Stimulated activated CD4-positive, alpha-beta T cell treated with anti-CD3 and anti-CD28 coated beads, Interleukin-2, amount 100 ng/mL, for 48 hours (primary cell): ENCODE measurements around the gene TMCO1.
"Not testable (repeated sequence)": the region's sequence is repeated elsewhere in the genome, so short reads cannot be mapped to it uniquely, and the experiment has no call there.

Experiments used
- DNase-seq, 2 donors: peaks; one replicate each; pipeline ENCODE4 v3.0.0-alpha.2; 2020

TMCO1 gene

DNA sequence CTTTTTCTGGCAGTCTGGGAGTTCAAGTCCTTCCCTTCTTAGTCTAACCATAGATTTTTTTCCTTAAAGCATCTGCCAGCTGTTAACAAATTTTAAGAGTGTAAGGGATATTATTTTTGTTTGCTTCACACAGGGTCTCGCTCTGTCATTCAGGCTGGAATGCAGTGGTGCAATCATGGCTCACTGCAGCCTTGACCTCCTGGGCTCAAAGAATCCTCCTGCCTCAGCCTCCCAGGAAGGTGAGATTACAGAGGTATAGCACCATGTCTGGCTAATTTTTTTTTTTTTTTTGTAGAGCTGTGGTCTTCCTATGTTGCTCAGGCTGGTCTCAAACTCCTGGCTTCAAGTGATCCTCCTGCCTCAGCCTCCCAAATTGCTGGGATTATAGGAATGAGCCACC lies 23.8 kb downstream of the TMCO1 start:
- not testable (repeated sequence) for DNase-seq

DNA sequence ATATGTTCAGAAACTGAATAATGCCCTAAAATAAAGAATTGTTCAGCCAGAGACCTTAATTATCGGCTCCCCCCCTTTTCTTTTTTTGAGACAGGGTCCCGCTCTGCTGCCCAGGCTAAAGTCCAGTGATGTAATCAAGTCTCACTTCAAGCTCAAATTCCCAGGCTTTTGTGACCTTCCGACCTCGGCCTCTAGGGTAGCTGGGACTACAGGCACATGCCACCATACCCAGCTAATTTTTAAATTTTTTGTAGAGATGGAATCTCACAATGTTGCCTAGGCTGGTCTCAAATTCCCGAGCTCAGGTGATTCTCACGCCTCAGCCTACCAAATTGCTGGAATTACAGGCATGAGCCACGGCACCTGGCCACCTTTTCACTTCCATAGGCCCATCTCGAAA lies 26.5 kb downstream of the TMCO1 start:
- no peak for DNase-seq

DNA sequence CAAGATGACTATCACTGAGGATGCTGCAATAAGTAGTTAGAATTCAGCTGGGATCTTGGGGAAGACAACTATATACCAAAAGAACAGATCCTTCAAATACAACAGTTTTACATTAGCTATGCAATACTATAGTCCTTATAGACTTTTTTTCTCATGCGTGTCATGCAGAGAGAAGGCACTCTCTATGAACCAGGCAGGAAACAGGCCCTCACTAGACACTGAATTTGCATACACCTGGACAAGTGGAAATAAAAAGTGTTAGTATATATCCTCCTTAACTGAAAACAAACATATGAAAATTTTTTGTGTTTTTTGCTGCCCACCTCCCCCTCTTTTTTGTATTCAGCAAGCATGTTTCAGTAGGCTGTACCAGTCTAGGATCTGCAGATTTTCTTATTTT lies 29.9 kb downstream of the TMCO1 start:
- no peak for DNase-seq

DNA sequence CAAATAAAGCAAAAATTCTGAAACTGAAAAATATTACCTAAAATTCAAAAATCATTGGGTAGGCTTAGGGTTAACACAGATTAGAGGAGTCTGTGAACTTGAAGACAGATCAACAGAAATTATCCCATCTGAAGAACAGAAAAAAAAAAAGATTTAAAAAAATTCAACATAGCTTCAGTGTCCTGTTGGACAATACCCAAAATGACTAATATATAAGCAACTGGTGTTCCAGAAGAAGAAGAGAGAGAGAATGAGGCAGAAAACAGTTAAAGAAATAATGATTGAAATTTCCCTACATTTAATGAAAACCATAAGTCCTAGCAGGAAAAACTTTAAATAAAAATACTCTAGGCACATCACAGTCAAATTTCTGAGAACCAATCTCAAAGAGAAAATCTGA lies 31.5 kb downstream of the TMCO1 start:
- DNase-seq = no peak

DNA sequence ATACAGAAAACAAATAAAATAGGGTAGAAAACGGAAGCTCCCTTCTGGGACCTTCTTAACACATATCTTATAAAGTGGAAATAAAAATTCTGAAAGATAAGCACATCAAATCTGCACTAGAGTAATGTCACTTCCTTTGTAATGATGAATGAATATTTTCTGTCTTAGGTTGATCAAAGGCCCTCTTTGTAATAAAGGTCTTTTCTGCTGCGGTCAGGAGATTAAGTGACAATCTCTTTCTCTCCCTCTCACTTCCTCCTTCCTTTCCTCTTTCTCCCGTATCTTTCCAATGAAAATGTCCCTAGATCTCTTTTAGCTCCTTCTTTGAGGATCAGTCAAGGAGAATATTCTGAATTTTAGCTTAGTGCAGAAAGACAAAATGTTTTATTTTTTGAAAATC lies 33.8 kb downstream of the TMCO1 start:
- DNase-seq = no peak

DNA sequence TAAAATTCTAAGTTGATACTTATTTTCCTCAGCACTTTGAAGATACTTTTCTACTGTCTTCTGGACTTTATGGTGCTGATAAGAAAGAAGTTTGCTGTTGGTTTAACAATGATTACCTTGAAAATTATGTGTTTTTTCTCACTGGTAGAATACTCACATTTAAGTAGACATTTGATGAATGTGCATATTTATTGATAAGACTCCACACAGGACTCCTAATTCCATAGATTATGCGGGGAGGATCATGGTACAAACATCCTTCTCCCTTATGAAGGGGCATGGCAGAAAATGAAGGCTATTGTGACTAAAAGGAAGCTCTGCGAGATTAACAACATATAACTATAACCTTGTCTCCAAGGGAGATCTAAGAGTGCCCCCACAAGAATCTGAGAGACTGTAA lies 41.8 kb downstream of the TMCO1 start:
- DNase-seq = no peak

DNA sequence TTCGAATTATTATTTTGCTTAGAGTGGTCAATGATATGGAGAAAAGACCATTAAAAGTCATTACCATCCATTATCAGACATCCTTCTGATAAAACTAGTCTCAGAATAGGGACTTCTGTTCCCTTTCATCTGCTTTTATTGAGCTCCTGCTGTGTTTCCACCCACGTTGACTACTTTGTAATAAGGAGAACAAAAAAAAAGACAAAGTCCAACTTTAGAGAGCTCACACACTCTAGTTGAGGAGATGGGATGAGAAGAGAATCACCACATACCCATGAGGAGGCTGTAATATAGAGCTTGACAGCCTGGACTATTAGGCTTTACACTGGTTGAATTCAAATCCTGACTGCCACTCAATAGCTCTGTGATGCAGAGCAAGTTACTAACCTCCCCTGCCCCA lies 42.5 kb downstream of the TMCO1 start:
- no peak for DNase-seq

DNA sequence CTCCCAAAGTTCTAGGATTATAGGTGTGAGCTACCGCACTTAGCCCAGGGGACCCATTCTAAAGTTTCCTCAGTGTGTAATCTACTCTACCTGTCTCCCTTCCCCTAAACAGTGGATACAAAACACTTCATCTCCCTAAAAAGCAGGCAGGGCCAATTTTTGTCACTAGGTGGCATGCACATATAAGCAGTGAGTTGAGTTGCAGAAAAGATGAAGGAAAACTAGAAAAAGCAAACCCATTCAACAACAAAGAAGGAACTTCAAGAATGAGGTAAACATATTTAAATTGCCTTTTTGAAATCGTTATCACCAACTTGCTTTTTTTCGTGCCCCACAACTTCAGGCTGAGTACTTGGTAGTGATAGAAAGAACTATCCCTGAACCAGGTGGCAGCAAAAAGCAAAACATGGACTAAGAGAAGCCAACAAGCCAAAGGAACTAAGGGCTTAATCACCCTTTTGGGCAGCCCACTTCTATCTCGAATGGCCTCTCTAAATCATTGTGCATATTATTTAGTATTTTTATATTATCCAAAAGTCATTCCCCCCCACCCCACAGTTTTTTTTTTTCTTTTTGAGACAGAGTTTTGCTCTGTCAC lies 50.7 kb downstream of the TMCO1 start:
- DNase-seq = peak; percentile 9 to 13

DNA sequence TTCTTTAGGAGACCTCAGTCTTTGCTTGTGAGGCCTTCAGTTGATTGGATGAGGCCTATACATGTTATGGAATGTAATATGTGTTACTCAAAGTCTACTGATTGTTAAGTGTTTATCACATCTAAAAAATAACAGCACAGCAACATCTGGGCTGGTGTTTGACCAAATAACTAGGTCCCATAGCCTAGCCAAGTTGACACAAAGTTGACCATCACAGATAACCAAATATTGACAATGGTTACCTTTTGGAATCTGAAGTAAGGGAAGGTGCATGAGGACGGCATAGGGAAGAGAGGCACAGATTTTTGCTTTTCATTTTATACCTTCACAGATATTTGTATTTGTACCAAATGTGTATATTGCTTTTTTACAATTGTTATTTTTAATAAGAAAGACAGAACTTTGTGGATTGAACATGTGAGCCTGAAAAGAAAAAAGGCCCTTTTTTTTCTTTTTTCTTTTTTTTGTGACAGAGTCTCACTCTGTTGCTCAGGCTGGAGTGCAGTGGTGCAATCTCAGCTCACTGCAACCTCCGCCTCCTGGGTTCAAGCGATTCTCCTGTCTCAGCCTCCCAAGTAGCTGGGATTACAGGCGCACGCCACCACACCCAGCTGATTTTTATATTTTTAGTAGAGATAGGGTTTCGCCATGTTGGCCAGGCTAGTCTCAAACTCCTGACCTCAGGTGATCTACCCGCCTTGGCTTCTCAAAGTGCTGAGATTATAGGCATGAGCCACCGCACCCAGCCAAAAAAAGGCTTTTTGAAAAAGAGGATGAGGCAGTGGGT lies 52.2 kb downstream of the TMCO1 start:
- not testable (repeated sequence) for DNase-seq

DNA sequence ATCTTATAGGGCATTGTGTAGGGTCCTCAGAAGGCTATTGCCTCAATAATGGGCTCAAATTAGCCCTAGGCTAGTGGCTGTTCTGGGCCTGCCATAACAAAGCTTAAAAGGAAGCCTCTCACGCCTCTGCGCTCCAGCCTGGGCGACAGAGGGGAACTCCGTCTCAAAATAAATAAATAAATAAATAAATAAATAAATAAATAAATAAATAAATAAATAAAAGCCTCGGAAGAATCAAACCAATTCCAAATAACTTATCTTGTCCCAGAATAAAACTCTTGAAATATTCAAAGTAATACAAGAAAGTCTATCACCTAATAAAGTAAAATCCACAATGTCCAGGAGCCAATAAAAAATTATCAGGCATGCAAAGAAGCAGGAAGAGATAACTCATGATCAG lies 55.9 kb downstream of the TMCO1 start:
- no peak for DNase-seq

DNA sequence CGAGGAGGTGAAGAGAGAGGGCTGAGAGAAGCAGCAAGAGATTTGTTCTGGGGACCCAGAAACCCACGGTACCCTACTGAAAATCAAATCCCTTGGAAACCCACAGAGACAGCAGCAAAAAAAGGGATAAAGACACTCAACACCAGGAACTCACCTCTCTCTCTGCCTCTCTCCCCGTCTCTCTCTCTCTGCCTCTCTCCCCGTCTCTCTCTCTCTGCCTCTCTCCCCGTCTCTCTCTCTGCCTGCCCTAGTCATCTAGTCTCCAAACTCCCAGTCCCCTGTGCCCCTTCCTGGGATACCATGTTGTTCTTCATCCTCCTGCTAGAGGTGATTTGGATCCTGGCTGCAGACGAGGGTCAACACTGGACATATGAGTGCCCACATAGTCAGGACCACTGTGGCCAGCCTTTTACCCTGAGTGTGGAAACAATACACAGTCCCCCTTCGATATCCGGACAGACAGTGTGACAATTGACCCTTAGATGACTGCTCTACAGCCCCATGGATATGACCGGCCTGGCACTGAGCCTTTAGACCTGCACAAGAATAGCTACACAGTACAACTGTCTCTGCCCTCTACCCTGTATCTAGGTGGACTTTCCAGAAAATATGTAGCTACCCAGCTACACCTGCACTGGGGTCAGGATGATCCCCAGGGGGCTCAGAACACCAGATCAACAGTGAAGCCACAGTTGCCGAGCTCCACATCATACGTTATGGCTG lies 60.5 kb downstream of the TMCO1 start:
- no peak for DNase-seq

DNA sequence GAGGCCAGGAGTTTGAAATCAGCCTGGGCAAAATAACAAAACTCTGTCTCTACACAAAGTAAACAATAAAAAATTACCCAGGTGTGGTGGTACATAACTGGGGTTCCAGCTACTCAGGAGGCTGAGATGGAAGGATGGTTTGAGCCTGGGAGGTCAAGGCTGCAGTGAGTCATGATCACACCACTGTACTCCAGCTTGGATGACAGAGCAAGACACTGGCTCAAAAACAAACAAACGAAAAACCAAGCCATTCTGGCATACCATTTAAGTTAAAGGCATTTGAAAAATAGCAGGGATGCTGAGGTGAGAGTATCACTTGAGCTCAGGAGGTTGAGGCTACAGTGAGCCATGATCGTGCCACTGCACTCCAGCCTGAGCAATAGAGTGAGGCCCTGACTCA lies 65.0 kb downstream of the TMCO1 start:
- DNase-seq = no peak

DNA sequence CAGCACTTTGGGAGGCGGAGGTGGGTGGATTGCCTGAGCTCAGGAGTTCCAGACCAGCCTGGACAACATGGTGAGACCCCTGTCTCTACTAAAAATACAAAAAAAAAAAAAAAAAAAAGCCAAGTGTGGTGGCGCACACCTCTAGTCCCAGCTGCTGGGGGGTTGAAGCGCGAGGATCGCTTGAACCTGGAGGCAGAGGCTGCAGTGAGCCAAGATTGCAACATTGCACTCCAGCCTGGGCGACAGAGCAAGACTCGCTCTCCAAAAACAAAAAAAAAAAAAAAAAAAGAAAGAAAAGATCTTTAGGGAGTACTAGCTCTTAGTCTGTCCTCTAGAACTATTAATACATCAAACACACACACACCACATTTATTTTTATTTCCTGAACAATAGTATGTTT lies 66.7 kb downstream of the TMCO1 start:
- DNase-seq = not testable (repeated sequence)

DNA sequence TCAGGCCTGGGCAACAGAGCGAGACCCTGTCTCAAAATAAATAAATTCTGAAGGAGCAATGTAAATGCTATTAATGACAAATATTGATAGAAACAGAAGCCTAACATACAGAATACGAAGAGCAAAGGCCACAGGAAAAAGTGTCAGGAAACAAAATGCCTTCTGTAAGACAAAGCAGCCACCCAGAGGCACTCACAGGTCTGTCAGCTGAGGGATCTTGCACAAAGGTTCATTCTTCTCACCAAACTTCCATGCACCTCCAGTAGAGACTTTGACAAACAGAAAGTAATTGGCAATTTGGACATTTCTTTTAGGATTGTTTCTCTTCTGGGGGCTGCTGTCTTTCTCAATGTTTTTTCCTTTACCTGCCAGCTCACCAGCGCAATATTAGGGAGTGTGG lies 69.1 kb downstream of the TMCO1 start:
- no peak for DNase-seq

DNA sequence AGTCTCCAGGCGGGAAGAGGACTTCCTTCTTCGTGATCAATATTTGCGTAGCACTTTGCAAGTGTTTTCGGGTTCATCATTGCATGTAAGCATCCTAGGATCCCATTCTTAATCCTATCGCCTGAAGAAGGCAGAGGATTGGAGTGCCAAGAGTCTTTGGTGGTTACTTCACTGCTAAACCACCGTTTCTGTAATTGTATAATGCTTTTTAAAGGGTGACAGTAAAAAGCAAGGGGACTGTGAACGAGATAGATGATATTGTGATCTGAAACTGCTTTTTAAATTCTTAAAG lies 70.0 kb downstream of the TMCO1 start:
- no peak for DNase-seq

DNA sequence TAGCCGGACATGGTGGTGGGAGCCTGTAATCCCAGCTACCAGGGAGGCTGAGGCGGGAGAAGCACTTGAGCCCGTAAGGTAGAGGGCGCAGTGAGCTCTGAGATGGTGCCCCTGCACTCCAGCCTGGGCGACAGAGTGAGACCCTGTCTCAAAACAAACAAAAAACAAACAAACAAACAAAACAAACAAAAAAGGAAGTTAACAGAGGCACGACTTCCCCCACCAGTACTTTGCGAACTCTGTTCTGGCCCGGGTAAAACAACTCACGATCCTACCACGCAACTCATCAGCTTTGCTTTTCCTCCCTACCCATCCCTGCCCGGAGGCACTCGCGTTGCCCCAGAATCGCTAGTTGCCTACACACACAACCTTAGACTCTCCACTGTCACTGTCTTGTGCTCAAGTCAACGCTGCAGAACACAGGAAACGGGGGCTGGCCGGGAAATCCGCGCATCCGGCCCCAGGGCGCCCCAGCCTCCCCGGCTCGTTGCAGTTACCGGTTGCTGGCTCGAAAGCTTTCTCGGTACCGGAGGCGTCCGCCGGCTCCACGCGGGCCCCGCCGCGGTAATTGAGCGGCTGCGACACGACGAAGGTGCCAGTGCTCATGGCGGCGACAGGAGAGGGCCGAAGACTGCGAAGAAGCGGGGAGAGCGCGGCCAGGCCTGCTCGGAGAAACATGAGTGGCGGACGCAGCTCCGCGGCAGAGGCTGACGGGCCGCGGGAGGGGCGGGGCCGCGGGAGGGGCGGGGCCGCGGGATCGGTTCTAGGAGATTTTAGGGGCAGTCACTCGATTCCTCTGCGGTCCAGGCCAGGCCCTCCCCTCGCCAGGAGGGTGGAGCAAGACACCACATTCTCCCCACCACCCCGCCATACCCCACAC lies 70.5 kb downstream of the TMCO1 start, which contains the start of gene ALDH9A1:
ALDH9A1 (minus strand) TSS at position 682 of the 880 bp plus-strand sequence; CDS start at position 678, 4 bp downstream.
- peak; percentile 77 to 84 for DNase-seq

DNA sequence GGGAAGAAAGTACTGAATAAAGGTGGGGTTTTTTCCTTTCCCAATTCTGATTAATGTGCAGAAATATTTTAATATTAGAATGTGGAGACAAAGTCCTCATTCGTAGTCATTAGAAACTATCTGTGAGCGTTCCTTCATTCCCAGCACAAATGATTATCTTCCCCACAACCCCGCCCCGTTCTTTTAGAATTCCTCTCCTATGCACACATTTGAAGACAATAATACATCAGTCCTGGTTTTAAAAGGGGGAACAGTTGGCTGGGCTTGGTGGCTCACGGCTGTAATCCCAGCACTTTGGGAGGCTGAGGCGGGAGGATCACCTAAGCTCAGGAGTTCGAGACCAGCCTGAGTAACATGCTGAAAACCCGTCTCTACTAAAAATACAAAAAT lies 71.2 kb downstream of the TMCO1 start:
- no peak for DNase-seq

DNA sequence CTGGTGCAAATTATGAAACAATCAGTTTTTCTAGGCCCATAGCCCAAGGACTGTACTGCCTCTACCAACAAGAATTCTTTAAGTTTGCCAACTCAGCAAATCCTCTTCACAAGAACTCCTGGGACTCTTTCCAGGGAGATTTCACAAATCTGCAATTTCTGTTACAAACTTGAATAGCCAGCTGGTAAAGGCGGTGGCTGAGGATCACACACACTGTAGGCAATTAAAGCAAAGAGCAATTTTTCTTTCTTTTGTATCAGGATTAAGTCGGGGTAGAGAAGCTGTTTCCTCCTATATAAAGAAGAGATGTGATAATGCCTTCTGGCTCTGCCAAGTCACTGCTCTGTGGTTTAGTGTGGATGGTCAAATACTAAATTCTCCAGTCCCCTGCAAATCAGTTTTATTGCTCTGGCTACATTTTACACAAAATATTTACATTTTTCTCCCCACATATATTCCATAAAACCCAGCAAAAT lies 72.0 kb downstream of the TMCO1 start:
- DNase-seq = no peak

DNA sequence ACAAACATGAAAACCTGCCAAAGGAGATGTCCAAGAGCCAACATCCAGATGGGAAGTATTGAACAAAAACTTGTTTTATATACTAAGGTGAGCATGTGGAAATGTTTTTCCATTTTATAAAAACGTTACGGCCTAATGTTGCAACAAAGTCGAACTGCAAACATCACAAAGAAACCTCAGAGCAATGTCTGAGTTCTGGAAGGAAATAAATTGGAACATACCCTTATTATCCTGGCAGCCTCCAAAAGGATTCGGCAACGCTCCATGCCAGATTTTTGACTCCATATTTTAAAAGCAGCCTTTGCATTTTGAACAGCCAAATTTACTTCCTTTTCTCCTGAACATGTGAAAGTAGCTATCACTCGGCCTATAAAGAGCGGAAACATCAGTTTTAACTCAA lies 73.6 kb downstream of the TMCO1 start:
- no peak for DNase-seq

DNA sequence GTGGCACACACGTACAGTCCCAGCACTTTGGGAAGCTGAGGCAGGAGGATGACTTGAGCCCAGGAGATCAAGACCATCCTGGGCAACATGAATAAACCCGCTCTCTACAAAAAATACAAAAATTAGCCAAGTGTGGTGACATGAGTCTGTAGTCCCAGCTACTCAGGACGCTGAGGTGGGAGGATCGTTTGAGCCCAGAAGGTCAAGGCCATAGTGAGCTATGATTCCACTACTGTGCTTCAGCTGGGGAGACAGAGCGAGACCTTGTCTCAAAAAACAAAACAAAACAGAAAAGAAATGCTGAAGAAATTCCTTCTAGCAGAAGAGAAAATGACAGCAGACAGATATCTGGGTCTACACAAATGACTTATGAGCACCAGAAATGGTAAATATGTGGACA lies 80.6 kb downstream of the TMCO1 start:
- no peak for DNase-seq

DNA sequence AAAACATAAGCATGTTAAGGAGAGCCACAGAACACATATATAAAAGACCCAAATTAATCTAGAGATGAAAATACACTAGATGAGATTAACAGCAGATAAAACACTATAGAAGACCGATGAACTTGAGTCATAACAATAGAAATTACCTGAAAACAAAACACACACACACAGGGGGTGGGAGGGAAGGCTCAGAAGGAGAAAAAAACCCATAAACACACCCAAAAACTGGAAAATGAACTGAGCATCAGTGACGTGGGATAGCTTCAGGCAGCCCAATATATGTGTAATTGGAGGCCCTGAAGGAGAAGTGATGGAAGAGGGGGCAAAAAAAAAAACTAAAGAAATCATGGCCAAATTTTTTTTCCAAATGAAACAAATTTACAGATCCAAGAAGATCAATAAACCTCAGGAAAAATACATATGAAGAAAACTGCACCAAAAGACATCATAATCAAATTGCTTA lies 81.7 kb downstream of the TMCO1 start:
- DNase-seq = no peak

DNA sequence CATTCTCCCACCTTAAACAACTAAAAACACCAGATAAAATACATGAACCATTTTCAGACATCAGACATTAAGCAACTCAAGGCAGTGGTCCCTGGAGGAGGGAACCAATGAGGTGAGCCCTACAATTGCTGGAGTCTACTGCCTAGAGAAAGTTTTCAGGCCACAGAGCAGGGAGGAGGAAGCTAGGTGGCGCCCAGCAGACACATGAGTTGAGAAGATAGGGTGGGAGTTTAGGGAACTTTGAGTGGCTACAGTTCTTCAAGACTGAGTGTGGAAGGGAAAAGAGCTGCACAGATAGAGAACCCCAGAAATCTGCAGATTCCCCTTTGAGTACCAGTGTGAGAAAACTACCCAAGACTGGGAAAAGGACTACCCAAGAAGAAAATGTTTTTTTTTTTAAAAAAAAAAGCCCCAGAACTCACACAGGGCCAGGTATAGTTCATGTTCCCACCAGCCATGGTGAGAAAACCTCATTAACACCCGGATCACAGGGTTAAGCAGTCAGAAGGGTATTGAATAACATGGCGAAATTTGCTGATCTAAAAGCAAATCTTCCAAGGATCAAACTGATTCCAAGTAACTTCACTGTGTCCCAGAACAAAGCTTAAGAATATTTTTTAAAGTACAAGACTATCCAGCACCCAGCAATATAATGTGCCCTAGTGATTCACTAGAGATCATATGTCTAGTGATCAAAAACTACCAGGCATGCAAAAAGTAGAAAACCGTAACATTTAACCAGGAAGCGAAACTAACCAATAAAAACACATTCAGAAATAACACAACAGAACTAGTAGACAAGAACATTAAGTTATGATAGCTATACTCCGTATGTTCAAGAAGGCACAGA lies 82.3 kb downstream of the TMCO1 start:
- no peak for DNase-seq
